Measurements from ENCODE around the gene TMEM91.
"Not testable (repeated sequence)": the region's sequence is repeated elsewhere in the genome, so short reads cannot be mapped to it uniquely, and the experiment has no call there.

The TMEM91 gene

GRCh38 chr19:41381536-41381935, 5.2 kb downstream of the TMEM91 start:
- not testable (repeated sequence) for DNase-seq

DNA sequence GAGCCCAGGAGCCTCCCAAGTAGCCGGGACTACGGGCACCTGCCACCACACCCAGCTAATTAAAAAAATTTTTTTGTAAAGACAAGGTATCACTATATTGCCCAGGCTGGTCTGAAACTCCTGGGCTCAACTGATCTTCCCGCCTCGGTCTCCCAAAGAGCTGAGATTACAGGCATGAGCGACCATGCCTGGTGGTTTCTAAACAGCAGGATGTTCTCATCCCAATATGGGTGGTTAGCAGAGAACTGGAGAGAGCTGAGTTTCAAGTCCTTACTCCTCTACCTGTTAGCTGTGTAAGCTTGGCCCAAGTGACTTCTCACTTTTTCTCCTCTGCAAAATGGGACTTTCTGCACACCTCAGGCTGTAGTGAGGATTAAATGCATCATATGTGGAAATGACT, 8.0 kb downstream of the TMEM91 start:
- no peak for DNase-seq

DNA sequence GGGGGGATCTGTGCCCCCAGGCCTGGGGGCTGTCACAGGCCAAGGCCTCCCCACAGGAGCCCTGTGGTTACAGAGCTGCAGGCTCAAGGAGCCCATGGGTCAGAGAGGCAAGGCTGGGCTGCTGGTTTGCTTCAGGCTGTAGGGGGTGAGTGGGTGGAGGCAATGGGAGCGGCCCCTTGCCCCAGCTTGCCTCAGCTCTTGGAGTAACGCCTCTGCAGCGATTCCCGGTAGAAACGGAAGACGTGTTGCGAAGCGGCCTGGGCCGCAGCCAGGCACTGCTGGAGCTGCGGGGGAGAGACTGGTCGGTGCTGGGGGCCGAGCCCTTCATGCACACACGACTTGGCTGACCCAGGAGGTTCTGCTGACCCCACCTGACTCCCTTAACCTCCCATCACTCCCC, 10.1 kb downstream of the TMEM91 start:
- no peak for DNase-seq

GRCh38 chr19:41391618-41392017, 15.3 kb downstream of the TMEM91 start:
- no peak for DNase-seq

DNA sequence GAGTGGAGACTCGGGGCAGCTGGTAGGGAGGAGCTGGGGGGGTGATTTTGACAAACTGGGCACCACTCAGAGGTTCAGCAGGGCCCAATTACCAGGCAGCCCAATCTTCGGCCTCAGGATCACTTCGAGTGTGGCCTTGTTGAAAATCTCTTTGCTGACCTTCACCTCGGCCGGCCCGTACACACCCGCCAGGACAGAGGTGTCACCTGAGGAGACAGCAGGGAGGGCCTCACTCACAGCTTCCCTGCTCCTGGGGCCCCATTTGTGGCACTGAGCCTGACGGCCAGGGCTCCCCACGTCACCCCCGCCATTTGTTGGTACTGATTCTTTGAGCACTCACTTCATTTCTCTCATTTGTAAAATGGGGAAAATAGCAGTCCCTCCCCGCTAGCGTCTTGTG, 16.4 kb downstream of the TMEM91 start:
- no peak for DNase-seq

- no peak for DNase-seq
Observed at GRCh38 chr19:41395355-41395754, 19.0 kb downstream of the TMEM91 start.

GRCh38 chr19:41397086-41398049, 21.0 kb downstream of the TMEM91 start, which contains the start of the genes BCKDHA and EXOSC5:
Gene BCKDHA, plus strand, starts transcription at chr19:41397818. Its CDS starts 10 bp downstream, at chr19:41397828.
Gene EXOSC5, minus strand, starts transcription at chr19:41397359. Its CDS starts 31 bp downstream, at chr19:41397328.
- peak; percentile 96 for DNase-seq

DNA sequence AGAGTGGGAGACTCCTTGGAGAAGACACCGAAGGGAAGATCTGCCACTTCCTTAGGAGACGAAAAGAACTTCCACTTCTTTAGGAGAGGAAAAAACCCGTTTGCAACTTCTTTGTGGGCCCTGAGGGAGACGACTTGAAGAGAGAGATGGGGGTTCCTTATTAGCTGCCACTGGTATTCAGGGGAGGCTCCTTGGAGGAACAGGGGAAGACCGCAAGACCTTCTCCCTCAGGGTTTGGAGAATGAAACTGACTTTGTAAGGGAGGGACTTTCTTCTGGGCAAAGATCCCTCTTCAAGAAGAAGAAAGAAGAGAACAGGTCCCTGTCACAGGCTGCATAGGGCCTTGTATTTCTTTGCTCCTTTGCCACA, 21.7 kb downstream of the TMEM91 start:
- DNase-seq, result no peak

- DNase-seq, result no peak
Observed at GRCh38 chr19:41398598-41398997, 22.3 kb downstream of the TMEM91 start.

DNA sequence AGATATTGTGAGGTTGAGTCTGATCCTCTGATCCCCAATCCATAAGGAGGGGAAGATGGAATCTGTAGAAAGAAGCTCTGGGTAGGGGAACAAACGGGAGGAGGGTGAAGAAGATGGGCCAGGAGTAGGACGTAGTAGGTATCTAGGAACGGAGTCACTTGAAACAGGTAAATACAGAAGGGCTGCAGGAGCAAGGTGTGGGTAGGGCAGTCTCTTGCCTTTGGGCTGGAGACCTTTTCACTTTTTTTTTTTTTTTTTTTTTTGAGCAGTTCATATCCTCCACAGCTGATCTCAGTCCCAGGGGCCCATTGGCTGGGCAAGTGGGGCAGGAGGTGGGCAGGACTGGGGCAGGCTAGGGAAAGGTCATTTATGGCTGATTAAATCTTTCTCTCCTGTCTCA, 22.8 kb downstream of the TMEM91 start:
- DNase-seq, result no peak

DNA sequence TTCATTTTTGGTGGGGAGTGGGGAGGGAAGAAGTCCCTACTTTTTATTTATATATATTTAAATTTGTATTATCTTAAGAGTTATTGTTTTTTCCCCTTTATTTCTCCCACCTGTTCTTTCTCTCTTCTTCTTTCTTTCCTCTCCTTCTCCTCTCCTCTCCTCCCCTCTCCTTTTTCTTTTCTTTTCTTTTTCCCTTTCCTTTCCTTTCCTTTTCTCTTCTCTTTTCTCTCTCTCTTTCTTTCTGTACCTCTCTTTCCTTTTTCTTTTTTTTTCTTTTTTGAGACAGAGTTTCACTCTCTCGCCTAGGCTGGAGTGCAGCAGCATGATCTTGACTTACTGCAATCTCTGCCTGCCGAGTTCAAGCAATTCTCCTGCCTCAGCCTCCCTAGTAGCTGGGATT, 23.2 kb downstream of the TMEM91 start:
- DNase-seq, result no peak

DNA sequence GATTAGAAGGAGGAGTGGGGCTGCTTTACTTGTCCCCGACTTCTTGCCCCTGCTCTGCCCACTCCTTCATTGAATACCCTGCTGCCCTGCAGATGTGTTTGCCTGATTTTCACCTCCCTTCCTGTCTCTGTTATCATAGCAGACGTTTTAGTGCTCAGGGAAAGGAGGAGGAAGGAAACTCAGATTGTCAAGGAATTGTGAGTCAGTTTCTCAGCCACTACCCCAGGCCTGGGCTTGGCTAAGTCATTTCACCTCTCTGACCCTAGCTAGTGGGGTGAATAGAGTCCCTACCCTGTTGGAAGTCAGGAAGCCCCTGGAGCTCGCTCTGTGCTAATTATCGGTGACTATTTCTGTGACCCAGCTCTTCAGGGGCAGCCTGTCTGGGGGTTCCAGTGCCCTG, 25.1 kb downstream of the TMEM91 start:
- no peak for DNase-seq

- no peak for DNase-seq
Observed at GRCh38 chr19:41402010-41402409, 25.7 kb downstream of the TMEM91 start.

DNA sequence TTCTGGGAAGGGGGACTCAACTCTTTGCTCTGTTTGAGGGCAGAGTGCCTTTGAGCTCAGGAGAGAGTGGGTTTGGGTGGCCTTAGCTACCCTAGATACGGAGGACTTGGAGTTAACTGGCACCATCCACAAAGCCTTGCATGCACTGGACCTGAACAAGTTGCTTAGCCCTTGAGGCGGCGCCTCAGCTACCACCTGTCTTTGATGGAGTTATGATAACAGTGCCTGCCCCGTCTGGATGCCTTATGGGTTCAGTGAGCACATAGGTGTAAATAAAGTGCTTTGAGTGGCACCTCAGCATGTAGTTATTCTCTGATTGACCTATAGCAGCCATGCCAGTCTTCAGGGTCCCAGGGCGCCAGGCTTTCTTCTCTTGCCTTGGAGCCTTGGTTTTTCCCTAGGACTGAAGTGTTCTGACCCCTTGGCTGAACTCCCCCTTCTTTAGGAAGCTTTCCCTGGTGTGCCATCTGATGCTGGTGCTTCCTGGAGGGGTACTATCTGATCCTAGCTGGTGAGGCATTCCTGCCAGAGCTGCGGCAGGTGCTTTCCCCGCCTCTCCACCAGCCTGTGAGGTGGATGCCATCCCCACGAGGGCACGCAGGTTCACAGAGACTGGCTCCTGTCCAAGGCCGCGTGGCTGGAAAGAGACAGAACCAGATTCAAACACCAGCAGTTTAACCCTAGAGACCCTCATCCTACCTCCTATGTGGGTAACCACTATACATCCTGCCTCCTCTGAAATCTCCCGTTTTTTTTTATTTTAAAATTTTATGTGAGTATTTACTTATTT, 27.0 kb downstream of the TMEM91 start:
- DNase-seq, result no peak

- no peak for DNase-seq
Observed at GRCh38 chr19:41405776-41406175, 29.4 kb downstream of the TMEM91 start.

- DNase-seq, result no peak
Observed at GRCh38 chr19:41407271-41407670, 30.9 kb downstream of the TMEM91 start.

GRCh38 chr19:41408256-41408655, 31.9 kb downstream of the TMEM91 start:
- no peak for DNase-seq

DNA sequence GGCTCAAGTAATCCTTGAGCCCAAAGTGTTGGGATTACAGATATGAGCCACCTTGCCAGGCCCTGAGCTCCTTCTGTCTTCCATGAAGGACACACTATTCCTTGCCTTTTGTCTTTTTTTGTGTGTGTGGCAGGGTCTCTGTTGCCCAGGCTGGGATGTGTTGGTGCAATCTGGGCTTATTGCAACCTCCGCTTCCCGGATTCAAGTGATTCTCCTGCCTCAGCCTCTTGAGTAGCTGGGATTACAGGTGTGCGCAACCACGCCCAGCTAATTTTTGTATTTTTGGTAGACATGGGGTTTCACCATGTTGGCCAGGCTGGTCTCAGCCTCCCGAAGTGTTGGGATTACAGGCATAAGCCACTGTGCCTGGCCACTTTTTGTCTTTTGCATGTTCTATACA, 32.5 kb downstream of the TMEM91 start:
- not testable (repeated sequence) for DNase-seq

- DNase-seq, result no peak
Observed at GRCh38 chr19:41409288-41409687, 33.0 kb downstream of the TMEM91 start.

DNA sequence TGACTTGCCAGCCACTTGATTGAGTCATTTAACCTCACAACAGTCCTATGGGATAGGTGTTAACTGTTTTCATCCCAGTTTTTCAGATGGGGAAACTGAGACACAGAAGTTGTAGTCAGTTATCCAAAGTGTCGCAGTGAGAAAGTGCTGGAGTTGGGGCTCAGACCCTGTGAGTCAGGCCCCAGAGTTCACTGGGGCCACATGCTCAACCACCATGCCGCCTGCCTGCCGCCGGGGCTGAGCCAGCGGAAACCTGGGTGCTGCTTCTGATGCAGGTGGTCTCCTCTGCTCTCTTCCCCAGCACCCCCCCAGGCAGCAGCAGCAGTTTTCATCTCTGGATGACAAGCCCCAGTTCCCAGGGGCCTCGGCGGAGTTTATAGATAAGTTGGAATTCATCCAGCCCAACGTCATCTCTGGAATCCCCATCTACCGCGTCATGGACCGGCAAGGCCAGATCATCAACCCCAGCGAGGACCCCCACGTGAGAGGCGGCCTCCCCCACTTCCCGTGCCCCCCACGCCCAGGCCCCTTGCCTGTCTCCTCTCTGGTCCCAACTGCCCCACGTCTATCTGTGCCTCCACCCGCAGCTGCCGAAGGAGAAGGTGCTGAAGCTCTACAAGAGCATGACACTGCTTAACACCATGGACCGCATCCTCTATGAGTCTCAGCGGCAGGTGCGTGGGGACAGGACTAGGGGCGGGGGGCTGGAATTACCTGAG, 34.2 kb downstream of the TMEM91 start:
- no peak for DNase-seq

DNA sequence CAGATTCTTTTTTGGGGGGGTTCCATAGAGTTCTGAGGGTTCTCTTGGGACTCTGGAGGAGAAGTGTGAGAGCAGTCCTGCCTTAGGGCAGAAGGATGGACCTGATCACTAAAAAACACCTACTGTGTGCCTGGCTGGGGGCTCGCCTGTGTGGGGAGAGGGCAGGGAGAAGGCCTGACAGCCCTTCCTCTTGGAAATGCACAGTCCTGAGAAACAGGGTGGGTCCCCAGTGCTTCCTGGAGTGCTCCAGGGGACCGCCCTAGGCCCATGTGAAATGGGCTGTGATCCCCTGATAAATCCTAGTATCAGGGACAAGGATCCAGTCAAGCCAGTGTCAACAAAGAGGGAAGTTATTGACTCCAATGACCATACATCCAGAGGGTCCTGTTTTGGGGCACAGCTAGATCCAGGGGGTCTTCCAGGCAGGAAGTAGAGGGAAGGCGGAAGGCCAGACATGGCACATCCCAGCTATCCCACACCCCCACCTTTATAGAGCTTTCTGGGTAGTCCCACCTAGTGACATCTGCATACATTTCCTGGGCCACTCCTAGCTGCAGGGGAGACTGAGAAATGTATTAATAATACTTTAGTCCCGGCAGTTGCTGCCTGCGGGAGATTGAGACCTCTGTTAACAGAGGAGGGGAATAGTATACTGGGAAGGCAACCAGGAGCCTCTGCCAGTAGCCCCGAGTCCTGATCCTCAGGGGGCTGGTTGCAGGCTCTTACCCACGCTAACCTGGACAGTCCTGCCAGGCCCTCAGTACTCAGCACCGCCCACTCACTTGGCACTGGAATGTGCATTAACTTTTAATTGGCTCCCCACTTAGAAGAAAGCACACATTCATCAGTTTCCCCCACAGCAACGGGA, 35.0 kb downstream of the TMEM91 start:
- no peak for DNase-seq

DNA sequence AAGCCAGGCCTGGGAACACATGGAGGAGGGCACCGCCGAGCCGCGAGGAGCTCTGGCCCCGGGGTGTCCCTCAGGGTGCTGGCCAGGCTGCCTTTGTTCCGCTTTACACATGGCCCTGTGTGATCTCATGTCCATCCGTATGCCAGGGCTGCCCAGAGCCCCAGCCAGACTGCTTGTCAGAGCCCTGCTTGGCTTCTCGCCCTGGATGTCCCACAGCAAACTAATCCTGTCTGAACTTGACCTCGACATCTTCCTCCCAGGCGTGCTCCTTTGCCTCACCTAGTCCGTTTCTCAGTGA, 35.6 kb downstream of the TMEM91 start:
- DNase-seq, result no peak
